GM20000 (cell line): ENCODE results near the gene CTDP1.

Experiments
- DNase-seq: peaks from one replicate; pipeline ENCODE4 v3.0.0; 2012; ENCODE audit warnings: low spot score
- TF ChIP-seq, protein P1 (sequence below): IDR thresholded peaks from 2 replicates; pipeline ENCODE4 v1.5.1; 2012; ENCODE audit warnings: mild to moderate bottlenecking, control low read depth; ENCODE audit errors: extremely low read depth, missing control alignments

CTDP1 gene

DNA sequence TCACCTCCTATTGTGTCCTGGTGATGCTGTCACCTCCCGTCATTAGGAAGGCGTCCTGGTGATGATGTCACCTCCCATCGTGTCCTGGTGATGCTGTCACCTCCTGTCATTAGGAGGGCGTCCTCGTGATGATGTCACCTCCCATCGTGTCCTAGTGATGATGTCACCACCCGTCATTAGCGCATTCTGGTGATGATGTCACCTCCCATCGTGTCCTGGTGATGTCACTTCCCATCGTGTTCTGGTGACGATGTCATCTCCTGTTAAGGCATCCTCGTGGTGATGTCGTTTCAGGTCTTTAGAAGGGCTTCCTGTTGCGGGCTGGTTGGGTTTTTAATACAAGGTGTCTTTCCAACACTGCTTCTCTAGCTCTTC lies 40.7 kb downstream of the CTDP1 start:
- no peak for DNase-seq
- TF ChIP-seq, protein P1, sequence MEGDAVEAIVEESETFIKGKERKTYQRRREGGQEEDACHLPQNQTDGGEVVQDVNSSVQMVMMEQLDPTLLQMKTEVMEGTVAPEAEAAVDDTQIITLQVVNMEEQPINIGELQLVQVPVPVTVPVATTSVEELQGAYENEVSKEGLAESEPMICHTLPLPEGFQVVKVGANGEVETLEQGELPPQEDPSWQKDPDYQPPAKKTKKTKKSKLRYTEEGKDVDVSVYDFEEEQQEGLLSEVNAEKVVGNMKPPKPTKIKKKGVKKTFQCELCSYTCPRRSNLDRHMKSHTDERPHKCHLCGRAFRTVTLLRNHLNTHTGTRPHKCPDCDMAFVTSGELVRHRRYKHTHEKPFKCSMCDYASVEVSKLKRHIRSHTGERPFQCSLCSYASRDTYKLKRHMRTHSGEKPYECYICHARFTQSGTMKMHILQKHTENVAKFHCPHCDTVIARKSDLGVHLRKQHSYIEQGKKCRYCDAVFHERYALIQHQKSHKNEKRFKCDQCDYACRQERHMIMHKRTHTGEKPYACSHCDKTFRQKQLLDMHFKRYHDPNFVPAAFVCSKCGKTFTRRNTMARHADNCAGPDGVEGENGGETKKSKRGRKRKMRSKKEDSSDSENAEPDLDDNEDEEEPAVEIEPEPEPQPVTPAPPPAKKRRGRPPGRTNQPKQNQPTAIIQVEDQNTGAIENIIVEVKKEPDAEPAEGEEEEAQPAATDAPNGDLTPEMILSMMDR, result no peak

DNA sequence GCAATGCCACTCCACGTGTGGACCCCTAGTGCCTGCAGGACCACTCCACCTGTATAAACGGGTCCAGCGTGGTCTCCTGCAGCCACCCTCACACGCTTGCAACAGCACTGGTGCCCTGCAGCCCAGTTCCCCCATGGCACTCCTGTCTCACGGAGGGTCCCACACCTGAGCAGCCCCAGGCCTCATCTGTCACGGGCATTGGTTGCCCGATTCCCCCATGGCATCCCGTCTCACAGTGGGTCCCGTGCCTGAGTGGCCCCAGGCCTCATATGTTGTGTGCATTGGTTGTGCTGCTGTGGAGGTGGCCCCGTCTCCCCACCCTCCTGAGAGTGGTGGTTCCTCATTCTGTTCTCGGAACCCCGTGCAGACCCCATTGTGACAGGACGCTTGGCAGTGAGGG lies 43.4 kb downstream of the CTDP1 start:
- TF ChIP-seq, protein P1, result no peak

DNA sequence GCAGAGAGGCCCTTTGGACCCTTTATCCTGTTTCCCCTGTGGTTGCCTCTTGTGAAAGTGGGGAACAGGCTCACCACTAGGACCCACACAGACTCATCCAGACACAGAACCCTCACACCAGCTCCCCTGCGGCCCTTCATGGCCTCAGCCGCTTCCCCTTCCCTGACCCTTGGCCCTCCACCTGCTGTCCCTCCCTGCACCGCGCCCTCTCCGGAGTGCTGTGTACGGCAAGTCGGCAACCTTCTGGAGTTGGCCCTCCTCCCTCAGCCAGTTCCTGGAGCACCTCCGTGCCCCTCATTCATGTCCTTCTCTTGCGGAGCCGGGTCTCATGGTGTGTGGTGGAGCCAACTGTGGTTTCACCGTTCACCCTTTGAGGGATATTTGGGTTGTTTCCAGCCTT lies 44.0 kb downstream of the CTDP1 start:
- TF ChIP-seq, protein P1, result no peak
- DNase-seq, result no peak

More for the DNA sequence above, 43.4 kb downstream of the CTDP1 start:
- DNase-seq, result no peak

DNA sequence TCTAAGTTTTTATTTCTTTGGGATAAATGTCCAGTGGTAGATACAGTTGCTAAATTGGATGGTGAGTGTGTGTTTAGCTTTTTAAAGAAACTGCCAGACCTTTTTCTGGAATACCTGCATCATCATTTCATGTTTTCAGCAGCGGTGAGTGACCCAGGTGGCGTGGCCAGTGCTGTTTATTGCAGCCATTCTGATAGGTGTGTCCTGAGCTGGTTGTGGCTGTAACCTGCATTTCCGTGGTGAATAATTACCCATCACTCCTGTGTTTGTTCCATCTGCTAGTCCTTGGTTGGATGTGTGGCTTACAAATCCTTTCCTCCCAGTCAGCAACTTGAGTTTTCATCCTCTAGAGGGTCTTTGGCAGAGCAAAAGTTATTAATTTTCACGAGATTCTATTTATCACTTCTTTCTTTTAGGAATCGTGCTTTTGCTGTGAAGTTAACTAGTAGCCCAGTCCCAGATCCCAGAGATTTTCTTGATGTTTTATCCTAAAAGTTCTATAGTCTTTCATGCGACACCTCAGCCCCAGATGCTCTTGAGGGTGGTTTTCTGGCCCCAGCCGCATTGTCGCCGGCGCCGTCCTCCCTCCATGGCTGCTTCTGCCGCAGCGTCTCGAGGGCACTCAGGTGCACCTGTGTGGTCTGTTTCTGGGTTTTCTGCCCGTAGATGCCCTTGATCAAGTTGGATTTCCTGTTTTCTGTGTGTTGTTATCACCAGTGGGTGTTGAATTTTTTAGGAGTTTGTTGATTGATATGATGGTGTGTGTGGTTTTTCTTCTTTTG lies 44.9 kb downstream of the CTDP1 start:
- TF ChIP-seq, protein P1, result no peak
- no peak for DNase-seq

DNA sequence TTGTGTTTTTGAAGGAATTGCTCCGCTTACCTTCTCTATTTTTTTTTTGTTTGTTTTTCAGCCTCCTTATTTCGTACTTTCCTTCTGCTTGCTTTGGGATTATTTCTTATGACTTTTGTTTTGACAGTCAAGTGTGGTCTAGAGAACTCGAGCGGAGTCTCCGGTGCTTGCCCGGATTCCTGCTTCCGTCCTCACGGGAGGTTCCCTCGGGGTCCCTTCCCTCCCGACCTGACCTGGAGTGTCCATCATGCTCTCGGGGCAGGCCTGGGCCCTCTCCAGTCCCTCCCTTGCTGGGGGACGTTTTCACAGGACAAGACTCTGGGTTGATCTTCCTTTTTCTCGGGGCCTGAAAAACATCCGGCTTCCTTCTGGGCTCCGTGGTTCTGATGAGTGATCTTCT lies 45.9 kb downstream of the CTDP1 start:
- TF ChIP-seq, protein P1, result no peak
- no peak for DNase-seq

DNA sequence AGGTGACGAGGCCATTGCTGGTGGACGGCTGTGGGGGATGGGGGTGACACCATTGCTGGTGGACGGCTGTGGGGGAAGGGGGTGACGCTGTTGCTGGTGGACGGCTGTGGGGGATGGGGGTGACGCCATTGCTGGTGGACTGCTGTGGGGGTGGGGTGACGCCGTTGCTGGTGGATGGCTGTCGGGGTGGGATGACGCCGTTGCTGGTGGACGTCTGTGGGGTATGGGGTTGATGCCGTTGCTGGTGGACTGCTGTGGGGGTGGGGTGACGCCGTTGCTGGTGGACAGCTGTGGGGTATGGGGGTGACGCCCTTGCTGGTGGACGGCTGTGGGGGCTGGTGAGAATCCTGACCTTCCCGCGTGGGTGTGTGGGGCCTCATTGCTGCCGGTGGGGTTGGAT lies 47.1 kb downstream of the CTDP1 start:
- TF ChIP-seq, protein P1, result no peak
- DNase-seq, result no peak

DNA sequence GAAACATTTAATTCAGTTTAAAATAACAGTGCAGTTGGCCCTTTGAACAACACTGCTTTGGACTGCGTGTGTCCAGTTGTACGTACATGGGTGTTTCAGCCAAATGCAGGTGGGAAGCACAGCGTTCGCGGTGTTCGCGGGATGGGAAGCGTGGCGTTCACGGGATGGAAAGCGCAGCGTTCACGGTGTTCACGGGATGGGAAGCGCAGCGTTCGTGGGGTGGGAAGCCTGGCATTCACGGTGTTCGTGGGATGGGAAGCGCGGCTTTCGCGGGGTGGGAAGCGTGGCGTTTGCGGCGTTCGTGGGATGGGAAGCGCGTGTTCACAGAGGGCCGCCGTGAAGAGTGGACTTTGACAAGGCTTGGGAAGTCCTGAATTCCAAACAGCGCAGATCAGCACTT lies 47.6 kb downstream of the CTDP1 start:
- TF ChIP-seq, protein P1, result no peak
- DNase-seq, result no peak
